Neural progenitor cell (in vitro differentiated cells): ENCODE measurements around the gene SYNGR3.

ENCODE experiments used
- CTCF ChIP-seq: fragments of 200-600 bp; sonication (generic); IDR thresholded peaks from 2 replicates; pipeline ENCODE4 v1.5.1; 2017; ENCODE audit warnings: antibody characterized with exemption, mild to moderate bottlenecking
- EZH2 ChIP-seq: fragments of 200-600 bp; sonication (generic); IDR thresholded peaks from 2 replicates; pipeline ENCODE4 v1.6.1; 2017; ENCODE audit warnings: antibody characterized with exemption, mild to moderate bottlenecking, moderate library complexity

GRCh38 chr16:1990351-1991134, 773 bp downstream of the SYNGR3 start:
- TF ChIP-seq CTCF (no peak), EZH2 (no peak)
